RWPE2 (cell line): ENCODE data around the gene GALNT7.

Experiments used
- ATAC-seq: fragments of 200-7000 bp; cut with Tn5 transposase; 3 replicates; pipeline ENCODE4 v1.9.1; 2021; ENCODE audit warnings: low read depth
- DNase-seq: peaks from one replicate; pipeline ENCODE4 v3.0.0-alpha.2; 2020; ENCODE audit warnings: low spot score
- H3K27ac ChIP-seq: fragments of 450-650 bp; 2 replicates; pipeline ENCODE4 v1.5.1; 2017; ENCODE audit warnings: mild to moderate bottlenecking; ENCODE audit not compliant: poor library complexity, severe bottlenecking
- H3K27me3 ChIP-seq: fragments of 250-450 bp; sonication (Bioruptor Pico); 2 replicates; pipeline ENCODE4 v1.5.1; 2021; ENCODE audit warnings: mild to moderate bottlenecking, moderate library complexity; ENCODE audit not compliant: insufficient read depth, poor library complexity, severe bottlenecking
- H3K36me3 ChIP-seq: fragments of 250-450 bp; sonication (Bioruptor Pico); 2 replicates; pipeline ENCODE4 v1.5.1; 2020; ENCODE audit warnings: low read depth, mild to moderate bottlenecking, moderate library complexity
- H3K4me1 ChIP-seq: fragments of 250-450 bp; sonication (Bioruptor Pico); 2 replicates; pipeline ENCODE4 v1.5.1; 2021; ENCODE audit warnings: mild to moderate bottlenecking, moderate library complexity; ENCODE audit not compliant: insufficient read depth, poor library complexity, severe bottlenecking
- H3K4me3 ChIP-seq: fragments of 250-450 bp; sonication (Bioruptor Pico); 2 replicates; pipeline ENCODE4 v1.5.1; 2021; ENCODE audit warnings: mild to moderate bottlenecking, moderate library complexity; ENCODE audit not compliant: severe bottlenecking
- H3K9me3 ChIP-seq: fragments of 250-450 bp; sonication (Bioruptor Pico); 2 replicates; pipeline ENCODE4 v1.5.1; 2021; ENCODE audit warnings: mild to moderate bottlenecking, moderate library complexity; ENCODE audit not compliant: severe bottlenecking
- CTCF ChIP-seq: fragments of 450-650 bp; IDR thresholded peaks from one replicate; pipeline ENCODE4 v1.5.1; 2017; ENCODE audit warnings: mild to moderate bottlenecking, moderate library complexity; ENCODE audit not compliant: poor library complexity, severe bottlenecking

Gene GALNT7

GRCh38 chr4:173146456-173146855 is 22.2 kb upstream of the GALNT7 start:
- no peaks in the 10 kb centered on the region for H3K36me3 ChIP-seq
- TF ChIP-seq CTCF, result no peak
- DNase-seq (no peak), ATAC-seq (no peak)
- no peaks in the 10 kb centered on the region for H3K27me3 ChIP-seq
- H3K4me3 ChIP-seq, result no peak overlapping the region
- H3K4me1 ChIP-seq, result no peaks in the 10 kb centered on the region
- H3K9me3 ChIP-seq, result no peaks in the 10 kb centered on the region
- no peak overlapping the region for H3K27ac ChIP-seq

- ATAC-seq (no peak), DNase-seq (no peak)
- H3K4me1 ChIP-seq, result no peaks in the 10 kb centered on the region
- H3K27ac ChIP-seq, result no peak overlapping the region
- no peaks in the 10 kb centered on the region for H3K36me3 ChIP-seq
- TF ChIP-seq CTCF, result no peak
- no peaks in the 10 kb centered on the region for H3K9me3 ChIP-seq
- no peaks in the 10 kb centered on the region for H3K27me3 ChIP-seq
- H3K4me3 ChIP-seq, result no peak overlapping the region
These were observed 17.1 kb upstream of the GALNT7 start for GRCh38 chr4:173151496-173151895.

- ATAC-seq, result no peak
These were observed 16.5 kb upstream of the GALNT7 start for GRCh38 chr4:173152104-173152503.

GRCh38 chr4:173153445-173153844 is 15.2 kb upstream of the GALNT7 start:
- Histone ChIP-seq H3K36me3 (no peaks in the 10 kb centered on the region), H3K4me1 (no peaks in the 10 kb centered on the region), H3K27ac (no peak overlapping the region), H3K9me3 (no peaks in the 10 kb centered on the region), H3K27me3 (no peaks in the 10 kb centered on the region), H3K4me3 (no peak overlapping the region)
- DNase-seq (no peak), ATAC-seq (no peak)
- TF ChIP-seq CTCF, result no peak

More at GRCh38 chr4:173152104-173152503, 16.5 kb upstream of the GALNT7 start:
- TF ChIP-seq CTCF, result no peak
- Histone ChIP-seq H3K36me3 (no peaks in the 10 kb centered on the region), H3K4me1 (no peaks in the 10 kb centered on the region), H3K9me3 (no peaks in the 10 kb centered on the region), H3K27ac (no peak overlapping the region), H3K4me3 (no peak overlapping the region), H3K27me3 (no peaks in the 10 kb centered on the region)
- DNase-seq, result no peak

- Histone ChIP-seq H3K4me1 (no peaks in the 10 kb centered on the region), H3K27ac (no peak overlapping the region), H3K27me3 (no peaks in the 10 kb centered on the region), H3K9me3 (no peaks in the 10 kb centered on the region), H3K36me3 (no peaks in the 10 kb centered on the region), H3K4me3 (no peak overlapping the region)
- no peak for TF ChIP-seq CTCF
- ATAC-seq (no peak), DNase-seq (no peak)
These were observed 8.8 kb upstream of the GALNT7 start for GRCh38 chr4:173159791-173160190.
